GM12878 (cell line): ENCODE data around the gene KIAA1217.

Experiments
- CHD4 ChIP-seq: fragments of 200-600 bp; sonication (generic); IDR thresholded peaks from 2 replicates; pipeline ENCODE4 v1.6.1; 2016; ENCODE audit warnings: mild to moderate bottlenecking
- EED ChIP-seq: sonication (generic); IDR thresholded peaks from 2 replicates; pipeline ENCODE4 v1.6.1; 2016; ENCODE audit warnings: antibody characterized with exemption, low read depth
- GATAD2B ChIP-seq: fragments of 450-650 bp; conservative IDR thresholded peaks from 2 replicates; pipeline ENCODE4 v1.6.1; 2017; ENCODE audit warnings: low read depth, mild to moderate bottlenecking, moderate library complexity
- MYC ChIP-seq: IDR thresholded peaks from 2 replicates; pipeline ENCODE4 v1.6.1; 2011; ENCODE audit warnings: mild to moderate bottlenecking, low read length, moderate library complexity, inconsistent platforms; ENCODE audit not compliant: insufficient read depth, insufficient replicate concordance, insufficient read length, severe bottlenecking
- RFX5 ChIP-seq: IDR thresholded peaks from 2 replicates; pipeline ENCODE4 v1.6.1; 2011; ENCODE audit warnings: low read depth, low read length, improper control_type of control experiment
- TF ChIP-seq, protein P1 (sequence below): IDR thresholded peaks from 2 replicates; pipeline ENCODE4 v1.6.1; 2012; ENCODE audit warnings: low read depth, low read length, improper control_type of control experiment
- TF ChIP-seq, protein P2 (sequence below), 3 experiments: IDR thresholded peaks in 2 of 3; conservative IDR thresholded peaks in 1 of 3; 2 replicates each; pipeline ENCODE4 v1.5.1; 2011; ENCODE audit warnings: low read depth in 3 of 3, low read length in 3 of 3, mild to moderate bottlenecking in 3 of 3, control low read depth in 2 of 3, moderate library complexity in 2 of 3, inconsistent platforms in 1 of 3, mixed read lengths in 1 of 3; ENCODE audit not compliant: control insufficient read depth in 2 of 3, insufficient read depth in 1 of 3; ENCODE audit errors: extremely low read depth in 1 of 3

- TF ChIP-seq MYC (no peak), EED (no peak), CHD4 (no peak), GATAD2B (no peak), RFX5 (no peak)
- TF ChIP-seq, protein P1, sequence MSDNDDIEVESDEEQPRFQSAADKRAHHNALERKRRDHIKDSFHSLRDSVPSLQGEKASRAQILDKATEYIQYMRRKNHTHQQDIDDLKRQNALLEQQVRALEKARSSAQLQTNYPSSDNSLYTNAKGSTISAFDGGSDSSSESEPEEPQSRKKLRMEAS: no peak
- TF ChIP-seq, protein P2, sequence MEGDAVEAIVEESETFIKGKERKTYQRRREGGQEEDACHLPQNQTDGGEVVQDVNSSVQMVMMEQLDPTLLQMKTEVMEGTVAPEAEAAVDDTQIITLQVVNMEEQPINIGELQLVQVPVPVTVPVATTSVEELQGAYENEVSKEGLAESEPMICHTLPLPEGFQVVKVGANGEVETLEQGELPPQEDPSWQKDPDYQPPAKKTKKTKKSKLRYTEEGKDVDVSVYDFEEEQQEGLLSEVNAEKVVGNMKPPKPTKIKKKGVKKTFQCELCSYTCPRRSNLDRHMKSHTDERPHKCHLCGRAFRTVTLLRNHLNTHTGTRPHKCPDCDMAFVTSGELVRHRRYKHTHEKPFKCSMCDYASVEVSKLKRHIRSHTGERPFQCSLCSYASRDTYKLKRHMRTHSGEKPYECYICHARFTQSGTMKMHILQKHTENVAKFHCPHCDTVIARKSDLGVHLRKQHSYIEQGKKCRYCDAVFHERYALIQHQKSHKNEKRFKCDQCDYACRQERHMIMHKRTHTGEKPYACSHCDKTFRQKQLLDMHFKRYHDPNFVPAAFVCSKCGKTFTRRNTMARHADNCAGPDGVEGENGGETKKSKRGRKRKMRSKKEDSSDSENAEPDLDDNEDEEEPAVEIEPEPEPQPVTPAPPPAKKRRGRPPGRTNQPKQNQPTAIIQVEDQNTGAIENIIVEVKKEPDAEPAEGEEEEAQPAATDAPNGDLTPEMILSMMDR (IDR thresholded peaks at IDR 0.05 in 2 of 3, conservative IDR thresholded peaks at IDR 0.05 in 1 of 3; ENCODE audit: control insufficient read depth in 2 of 3, extremely low read depth in 1 of 3, insufficient read depth in 1 of 3, low read depth in 3 of 3, low read length in 3 of 3): no peak
Observed at GRCh38 chr10:24382596-24382978, 173.6 kb downstream of the KIAA1217 start.
